GM12878 (cell line): ENCODE measurements around the gene MYOM3. TPM values are rescaled to one million over a fixed set of nuclear protein-coding genes. Genes with fewer than 3 reads are reported as not detected.

Experiments used
- ATF7 ChIP-seq: fragments of 450-650 bp; IDR thresholded peaks from 2 replicates; pipeline ENCODE4 v1.6.1; 2016; ENCODE audit warnings: low read depth, mild to moderate bottlenecking
- BCLAF1 ChIP-seq: fragments of 450-650 bp; IDR thresholded peaks from 2 replicates; pipeline ENCODE4 v1.6.1; 2017; ENCODE audit warnings: antibody characterized with exemption, mild to moderate bottlenecking, moderate library complexity
- ESRRA ChIP-seq: IDR thresholded peaks from 2 replicates; pipeline ENCODE4 v1.6.1; 2012; ENCODE audit warnings: mild to moderate bottlenecking, low read length, improper control_type of control experiment
- ETV6 ChIP-seq, 2 experiments: fragments of 450-650 bp in 1 of 2; IDR thresholded peaks in 1 of 2; conservative IDR thresholded peaks in 1 of 2; 2 replicates each; pipeline ENCODE4 v1.6.1; 2014; ENCODE audit warnings: antibody characterized with exemption in 1 of 2, borderline replicate concordance in 1 of 2, low read depth in 1 of 2, mild to moderate bottlenecking in 1 of 2, moderate library complexity in 1 of 2
- HCFC1 ChIP-seq: fragments of 150-350 bp; IDR thresholded peaks from 2 replicates; pipeline ENCODE4 v1.6.1; 2014; ENCODE audit warnings: low read length
- HDGF ChIP-seq: fragments of 450-650 bp; IDR thresholded peaks from 2 replicates; pipeline ENCODE4 v1.6.1; 2016; ENCODE audit warnings: antibody characterized with exemption
- KLF5 ChIP-seq: fragments of 450-650 bp; IDR thresholded peaks from 2 replicates; pipeline ENCODE4 v1.6.1; 2014; ENCODE audit warnings: mild to moderate bottlenecking; ENCODE audit not compliant: partially characterized antibody
- MAX ChIP-seq: IDR thresholded peaks from 2 replicates; pipeline ENCODE4 v1.6.1; 2012; ENCODE audit warnings: low read depth, low read length, improper control_type of control experiment
- MEF2B ChIP-seq: fragments of 450-650 bp; IDR thresholded peaks from 2 replicates; pipeline ENCODE4 v1.6.1; 2018; ENCODE audit warnings: mild to moderate bottlenecking, moderate library complexity; ENCODE audit not compliant: partially characterized antibody, poor library complexity, severe bottlenecking
- SPI1 ChIP-seq: IDR thresholded peaks from 2 replicates; pipeline ENCODE4 v1.6.1; 2011; ENCODE audit warnings: low read depth, mild to moderate bottlenecking, low read length, moderate library complexity, borderline replicate concordance; ENCODE audit not compliant: insufficient read depth
- STAT1 ChIP-seq: fragments of 450-650 bp; conservative IDR thresholded peaks from 2 replicates; pipeline ENCODE4 v1.6.1; 2014; ENCODE audit warnings: antibody characterized with exemption, mild to moderate bottlenecking
- TCF3 ChIP-seq: IDR thresholded peaks from 2 replicates; pipeline ENCODE4 v1.6.1; 2012; ENCODE audit warnings: low read depth, mild to moderate bottlenecking, low read length, borderline replicate concordance; ENCODE audit not compliant: insufficient read depth
- ZNF592 ChIP-seq: fragments of 450-650 bp; IDR thresholded peaks from 2 replicates; pipeline ENCODE4 v1.6.1; 2017; ENCODE audit warnings: mild to moderate bottlenecking, moderate library complexity
- ZZZ3 ChIP-seq: IDR thresholded peaks from 2 replicates; pipeline ENCODE4 v1.6.1; 2011; ENCODE audit warnings: low read depth; ENCODE audit not compliant: control insufficient read depth, insufficient read length
- polyA plus RNA-seq, 11 experiments: library from polyadenylated mRNA; depleted of rRNA in 4 of 11; unstranded in 6 of 11; stranded (reverse) in 5 of 11; fragments of >200 nt; fragmentation: Nextera tagmentation in 4 of 11; fragmentation: Illumina TruSeq in 1 of 11; extraction: Ambion mirVana in 4 of 11; extraction: Trizol in 1 of 11; gene quantifications; 1 replicate in 1 of 11; 2 replicates in 10 of 11; pipeline versions ENCODE4 v1.2.1 to v1.2.3, GENCODE V29; 2011 to 2016; ENCODE audit warnings: inconsistent platforms in 2 of 11, missing spikeins in 2 of 11, low read depth in 1 of 11
- total RNA-seq, 4 experiments: library from RNA; depleted of rRNA in 3 of 4; stranded (reverse); fragments of >200 nt in 3 of 4; fragmentation: Illumina TruSeq in 1 of 4; extraction: Trizol in 1 of 4; gene quantifications; 2 replicates each; pipeline versions ENCODE4 v1.2.1 to v1.2.3, GENCODE V29; 2013 to 2021

The MYOM3 gene
- total and polyA plus RNA-seq, 10 of the 15 experiments (the other 5 are each of a cell fraction or from before 2014, with no cell fraction given) = 0.06 TPM; not detected in 9

- TF ChIP-seq BCLAF1 (no peak), HCFC1 (no peak), HDGF (no peak), ZZZ3 (no peak), MEF2B (no peak), ESRRA (no peak), ZNF592 (no peak), TCF3 (no peak), ATF7 (no peak), MAX (no peak), SPI1 (no peak), ETV6 (conservative IDR thresholded peaks at IDR 0.05 in 1 of 2, IDR thresholded peaks at IDR 0.05 in 1 of 2; ENCODE audit: borderline replicate concordance in 1 of 2, low read depth in 1 of 2) (no peak), KLF5 (no peak), STAT1 (no peak)
These were observed 44.0 kb downstream of the MYOM3 start (continued) for GRCh38 chr1:24067978-24068377.
